ENCODE data around the gene C6orf163.

Gene C6orf163

DNA sequence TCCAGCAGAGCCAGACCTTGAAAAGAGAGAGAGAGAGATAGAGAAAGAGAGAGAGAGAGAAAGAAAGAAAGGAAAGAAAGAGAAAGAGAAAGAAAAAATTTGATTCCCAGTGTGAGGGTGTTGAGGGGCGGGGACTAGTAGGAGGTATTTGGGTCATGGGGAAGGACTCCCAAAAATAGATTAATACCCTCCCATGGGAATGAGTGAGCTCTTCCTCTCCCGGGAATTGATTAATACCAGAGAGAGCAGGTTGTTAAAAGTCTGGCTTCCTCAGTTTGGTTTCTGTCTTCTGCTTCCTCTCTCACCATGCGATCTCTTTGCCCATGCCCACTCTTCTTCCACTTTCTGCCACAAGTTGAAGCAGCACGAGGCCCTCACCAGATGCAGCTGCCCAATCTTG lies 34.3 kb downstream of the C6orf163 start:
- Histone ChIP-seq H4K20me1 (ENCODE audit: insufficient read depth, low read length) (no peaks in the 10 kb centered on the region), H3K9me3 (ENCODE audit: insufficient read depth, low read length, severe bottlenecking) (no peaks in the 10 kb centered on the region), H2AFZ (ENCODE audit: low read depth, low read length) (no peak overlapping the region), H3K4me1 (ENCODE audit: insufficient read depth, low read length) (no peaks in the 10 kb centered on the region), H3K27me3 (ENCODE audit: insufficient read depth, low read length, poor library complexity) (no peaks in the 10 kb centered on the region), H3K9ac (ENCODE audit: low read depth, low read length) (no peak overlapping the region), H3K27ac (ENCODE audit: low read length) (no peak overlapping the region), H3K4me2 (ENCODE audit: insufficient read depth, low read length) (no peak overlapping the region), H3K4me3 (ENCODE audit: low read depth in 1 of 2, low read length in 2 of 2) (no peak overlapping the region), H3K79me2 (ENCODE audit: insufficient read depth, low read length) (no peaks in the 10 kb centered on the region), H3K36me3 (ENCODE audit: insufficient read depth, low read length) (no peaks in the 10 kb centered on the region)
- no peak for TF ChIP-seq EZH2 (IDR thresholded peaks at IDR 0.05; ENCODE audit: borderline replicate concordance, low read depth, low read length, severe bottlenecking)
- TF ChIP-seq, protein P1, sequence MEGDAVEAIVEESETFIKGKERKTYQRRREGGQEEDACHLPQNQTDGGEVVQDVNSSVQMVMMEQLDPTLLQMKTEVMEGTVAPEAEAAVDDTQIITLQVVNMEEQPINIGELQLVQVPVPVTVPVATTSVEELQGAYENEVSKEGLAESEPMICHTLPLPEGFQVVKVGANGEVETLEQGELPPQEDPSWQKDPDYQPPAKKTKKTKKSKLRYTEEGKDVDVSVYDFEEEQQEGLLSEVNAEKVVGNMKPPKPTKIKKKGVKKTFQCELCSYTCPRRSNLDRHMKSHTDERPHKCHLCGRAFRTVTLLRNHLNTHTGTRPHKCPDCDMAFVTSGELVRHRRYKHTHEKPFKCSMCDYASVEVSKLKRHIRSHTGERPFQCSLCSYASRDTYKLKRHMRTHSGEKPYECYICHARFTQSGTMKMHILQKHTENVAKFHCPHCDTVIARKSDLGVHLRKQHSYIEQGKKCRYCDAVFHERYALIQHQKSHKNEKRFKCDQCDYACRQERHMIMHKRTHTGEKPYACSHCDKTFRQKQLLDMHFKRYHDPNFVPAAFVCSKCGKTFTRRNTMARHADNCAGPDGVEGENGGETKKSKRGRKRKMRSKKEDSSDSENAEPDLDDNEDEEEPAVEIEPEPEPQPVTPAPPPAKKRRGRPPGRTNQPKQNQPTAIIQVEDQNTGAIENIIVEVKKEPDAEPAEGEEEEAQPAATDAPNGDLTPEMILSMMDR (IDR thresholded peaks at IDR 0.05; ENCODE audit: borderline replicate concordance, extremely low read depth, low read length, poor library complexity, severe bottlenecking) = no peak
- DNase-seq (no peak), ATAC-seq (ENCODE audit: insufficient read depth, low read depth) (peak; percentile 33; the same call in 1 of the 3 replicates)

DNA sequence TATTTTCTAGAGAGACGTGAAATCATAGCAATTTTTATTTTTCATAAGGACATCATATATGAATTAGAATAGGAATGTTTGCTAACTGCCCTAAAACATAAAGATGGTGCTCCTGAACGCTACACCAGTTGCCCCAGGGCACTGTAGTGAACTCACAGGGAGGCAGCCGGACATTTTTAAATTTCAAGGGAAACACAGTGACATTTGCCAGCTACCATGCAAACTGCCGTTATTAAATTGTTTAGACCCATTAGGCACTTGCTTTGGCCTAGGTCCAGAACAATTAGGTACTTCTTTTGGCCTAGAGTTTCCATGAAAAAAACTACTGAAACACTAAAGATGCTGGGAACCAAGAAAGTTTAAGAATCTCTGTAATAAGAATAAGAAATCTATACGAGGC lies 38.2 kb downstream of the C6orf163 start:
- no peak for ATAC-seq (ENCODE audit: insufficient read depth, low read depth)

DNA sequence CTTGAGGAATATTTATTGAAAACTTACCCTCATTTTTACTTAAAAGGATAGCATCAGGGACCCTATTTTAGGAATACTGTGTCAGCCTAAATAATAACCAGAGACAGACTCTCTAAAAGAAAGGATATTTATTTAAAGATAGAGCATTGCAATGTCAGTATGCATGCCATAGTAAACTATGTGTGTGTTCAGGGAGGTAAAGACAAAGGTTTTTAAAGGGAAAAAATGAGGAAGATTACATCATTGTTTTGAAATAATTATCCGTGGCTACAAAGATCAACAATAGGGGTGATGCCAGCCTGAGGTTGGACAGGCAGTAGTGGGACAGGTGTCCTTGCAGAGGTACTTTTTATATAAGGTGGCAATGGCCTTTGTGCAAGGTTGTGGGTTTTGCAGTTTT lies 39.4 kb downstream of the C6orf163 start:
- H2AFZ ChIP-seq (ENCODE audit: low read depth, low read length) = no peak overlapping the region
- TF ChIP-seq EZH2 (IDR thresholded peaks at IDR 0.05; ENCODE audit: borderline replicate concordance, low read depth, low read length, severe bottlenecking) = no peak
- TF ChIP-seq, protein P1 (IDR thresholded peaks at IDR 0.05; ENCODE audit: borderline replicate concordance, extremely low read depth, low read length, poor library complexity, severe bottlenecking) = no peak
- H3K36me3 ChIP-seq (ENCODE audit: insufficient read depth, low read length) = no peaks in the 10 kb centered on the region
- no peak overlapping the region for H3K27ac ChIP-seq (ENCODE audit: low read length)
- no peak overlapping the region for H3K9ac ChIP-seq (ENCODE audit: low read depth, low read length)
- no peaks in the 10 kb centered on the region for H3K27me3 ChIP-seq (ENCODE audit: insufficient read depth, low read length, poor library complexity)
- H4K20me1 ChIP-seq (ENCODE audit: insufficient read depth, low read length) = no peaks in the 10 kb centered on the region
- ATAC-seq (ENCODE audit: insufficient read depth, low read depth) (no peak), DNase-seq (no peak)
- no peak overlapping the region for H3K4me3 ChIP-seq (ENCODE audit: low read depth in 1 of 2, low read length in 2 of 2)
- H3K9me3 ChIP-seq (ENCODE audit: insufficient read depth, low read length, severe bottlenecking) = no peaks in the 10 kb centered on the region
- H3K4me2 ChIP-seq (ENCODE audit: insufficient read depth, low read length) = no peak overlapping the region
- H3K4me1 ChIP-seq (ENCODE audit: insufficient read depth, low read length) = no peaks in the 10 kb centered on the region
- no peaks in the 10 kb centered on the region for H3K79me2 ChIP-seq (ENCODE audit: insufficient read depth, low read length)

More for the DNA sequence above, 38.2 kb downstream of the C6orf163 start:
- no peaks in the 10 kb centered on the region for H3K9me3 ChIP-seq (ENCODE audit: insufficient read depth, low read length, severe bottlenecking)
- H4K20me1 ChIP-seq (ENCODE audit: insufficient read depth, low read length) = no peaks in the 10 kb centered on the region
- no peaks in the 10 kb centered on the region for H3K79me2 ChIP-seq (ENCODE audit: insufficient read depth, low read length)
- H2AFZ ChIP-seq (ENCODE audit: low read depth, low read length) = no peak overlapping the region
- H3K4me3 ChIP-seq (ENCODE audit: low read depth in 1 of 2, low read length in 2 of 2) = no peak overlapping the region
- no peak for TF ChIP-seq EZH2 (IDR thresholded peaks at IDR 0.05; ENCODE audit: borderline replicate concordance, low read depth, low read length, severe bottlenecking)
- TF ChIP-seq, protein P1 (IDR thresholded peaks at IDR 0.05; ENCODE audit: borderline replicate concordance, extremely low read depth, low read length, poor library complexity, severe bottlenecking) = no peak
- H3K4me1 ChIP-seq (ENCODE audit: insufficient read depth, low read length) = no peaks in the 10 kb centered on the region
- H3K9ac ChIP-seq (ENCODE audit: low read depth, low read length) = no peak overlapping the region
- no peaks in the 10 kb centered on the region for H3K36me3 ChIP-seq (ENCODE audit: insufficient read depth, low read length)
- H3K4me2 ChIP-seq (ENCODE audit: insufficient read depth, low read length) = no peak overlapping the region
- DNase-seq = no peak
- no peak overlapping the region for H3K27ac ChIP-seq (ENCODE audit: low read length)
- H3K27me3 ChIP-seq (ENCODE audit: insufficient read depth, low read length, poor library complexity) = no peaks in the 10 kb centered on the region

DNA sequence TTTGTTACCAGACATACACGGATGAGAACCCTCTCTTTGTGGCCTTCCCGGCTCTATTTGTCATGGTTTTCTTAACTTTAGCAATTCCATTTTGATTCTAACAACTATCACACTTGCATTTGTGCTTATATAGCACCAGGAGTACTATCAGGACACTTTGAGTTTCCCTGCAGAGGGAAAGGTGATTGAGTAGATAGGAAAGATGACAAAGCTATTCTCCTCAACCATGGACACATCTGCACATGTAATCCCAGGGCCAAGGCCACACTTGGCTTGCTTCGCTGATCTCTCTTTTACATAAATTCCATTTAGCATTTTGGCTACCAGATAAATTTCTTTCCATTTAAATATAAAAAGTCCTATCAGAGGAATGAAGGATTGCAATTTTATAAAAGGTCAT lies 39.8 kb downstream of the C6orf163 start:
- H3K27ac ChIP-seq (ENCODE audit: low read length) = no peak overlapping the region
- H3K79me2 ChIP-seq (ENCODE audit: insufficient read depth, low read length) = no peaks in the 10 kb centered on the region
- no peak overlapping the region for H2AFZ ChIP-seq (ENCODE audit: low read depth, low read length)
- no peaks in the 10 kb centered on the region for H3K27me3 ChIP-seq (ENCODE audit: insufficient read depth, low read length, poor library complexity)
- DNase-seq (no peak), ATAC-seq (ENCODE audit: insufficient read depth, low read depth) (no peak)
- no peak for TF ChIP-seq EZH2 (IDR thresholded peaks at IDR 0.05; ENCODE audit: borderline replicate concordance, low read depth, low read length, severe bottlenecking)
- no peaks in the 10 kb centered on the region for H4K20me1 ChIP-seq (ENCODE audit: insufficient read depth, low read length)
- no peak overlapping the region for H3K4me2 ChIP-seq (ENCODE audit: insufficient read depth, low read length)
- no peaks in the 10 kb centered on the region for H3K4me1 ChIP-seq (ENCODE audit: insufficient read depth, low read length)
- H3K4me3 ChIP-seq (ENCODE audit: low read depth in 1 of 2, low read length in 2 of 2) = no peak overlapping the region
- no peak overlapping the region for H3K9ac ChIP-seq (ENCODE audit: low read depth, low read length)
- no peaks in the 10 kb centered on the region for H3K9me3 ChIP-seq (ENCODE audit: insufficient read depth, low read length, severe bottlenecking)
- H3K36me3 ChIP-seq (ENCODE audit: insufficient read depth, low read length) = no peaks in the 10 kb centered on the region
